SK-N-SH (cell line): Measurements from ENCODE around the gene RAB6A. TPM values are rescaled to one million over a fixed set of nuclear protein-coding genes. Genes with fewer than 3 reads are reported as not detected.
A peak's percentile ranks its signal among the peaks of the same experiment; 100 is the strongest.

Experiments used
- CTCF ChIA-PET: fragments of 300-600, 350-600 bp; formaldehyde crosslinking; extraction: SDS; loops from one replicate; lab custom pipeline; 2021; lab: Yijun Ruan, JAX
- POLR2A ChIA-PET: fragments of 350-600 bp; sonication (Branson Sonifier 250); formaldehyde crosslinking; extraction: SDS; loops from one replicate; lab custom pipeline; 2020; ENCODE audit warnings: antibody characterized with exemption, inconsistent platforms; lab: Yijun Ruan, JAX
- DNase-seq: peaks from one replicate; pipeline ENCODE4 v3.0.0; 2012
- H2AFZ ChIP-seq: fragments of 200-600 bp; sonication (generic); 2 replicates; pipeline ENCODE4 v1.8.1; 2016; ENCODE audit warnings: antibody characterized with exemption, mild to moderate bottlenecking, low read depth
- H3F3A ChIP-seq: fragments of 200-600 bp; sonication (generic); replicated peaks from 2 replicates; pipeline ENCODE3; 2016; ENCODE audit warnings: antibody characterized with exemption, mild to moderate bottlenecking; ENCODE audit not compliant: insufficient read depth
- H3K27ac ChIP-seq, 2 experiments: fragments of 200-500 bp in 1 of 2; fragments of 200-600 bp in 1 of 2; sonication (Bioruptor generic) in 1 of 2; sonication (generic), shearing (Covaris generic) in 1 of 2; 2 replicates each; pipeline versions ENCODE4 v1.5.1 to v1.6.1; 2014 to 2016; ENCODE audit warnings: low read depth in 2 of 2, inconsistent platforms in 1 of 2, low read length in 1 of 2, mild to moderate bottlenecking in 1 of 2, mixed read lengths in 1 of 2
- H3K27me3 ChIP-seq: fragments of 200-600 bp; sonication (generic), shearing (Covaris generic); 2 replicates; pipeline ENCODE4 v1.6.1; 2016; ENCODE audit warnings: mixed run types; ENCODE audit not compliant: insufficient read depth
- H3K36me3 ChIP-seq, 2 experiments: fragments of 200-500 bp in 1 of 2; fragments of 200-600 bp in 1 of 2; sonication (Bioruptor generic) in 1 of 2; sonication (generic) in 1 of 2; replicated peaks in 1 of 2; 2 replicates each; pipeline versions ENCODE3 to v1.5.1; 2014 to 2016; ENCODE audit warnings: low read length in 1 of 2, mild to moderate bottlenecking in 1 of 2; ENCODE audit not compliant: insufficient read depth in 2 of 2, control insufficient read depth in 1 of 2
- H3K4me1 ChIP-seq, 2 experiments: fragments of 200-500 bp in 1 of 2; fragments of 200-600 bp in 1 of 2; sonication (Bioruptor generic) in 1 of 2; sonication (generic), shearing (Covaris generic) in 1 of 2; 2 replicates each; pipeline versions ENCODE4 v1.5.1 to v1.6.1; 2014 to 2016; ENCODE audit warnings: low read depth in 1 of 2, low read length in 1 of 2, mixed run types in 1 of 2; ENCODE audit not compliant: insufficient read depth in 2 of 2, control insufficient read depth in 1 of 2
- H3K4me2 ChIP-seq: fragments of 200-600 bp; sonication (generic), shearing (Covaris generic); 2 replicates; pipeline ENCODE4 v1.6.1; 2017; ENCODE audit warnings: mixed run types
- H3K4me3 ChIP-seq, 2 experiments: fragments of 200-500 bp in 1 of 2; fragments of 200-600 bp in 1 of 2; sonication (Bioruptor generic) in 1 of 2; sonication (generic), shearing (Covaris generic) in 1 of 2; 2 replicates each; pipeline versions ENCODE4 v1.5.1 to v1.8.1; 2014 to 2016; ENCODE audit warnings: low read depth in 2 of 2, inconsistent platforms in 1 of 2, low read length in 1 of 2, mild to moderate bottlenecking in 1 of 2, mixed read lengths in 1 of 2, moderate library complexity in 1 of 2
- H3K79me2 ChIP-seq: fragments of 200-600 bp; sonication (generic); 2 replicates; pipeline ENCODE4 v1.8.1; 2017; ENCODE audit warnings: mild to moderate bottlenecking; ENCODE audit not compliant: insufficient read depth
- H3K9ac ChIP-seq: fragments of 200-600 bp; sonication (generic); 2 replicates; pipeline ENCODE4 v1.6.1; 2017; ENCODE audit warnings: mixed run types
- H3K9me2 ChIP-seq: fragments of 200-600 bp; sonication (generic); 2 replicates; pipeline ENCODE4 v1.6.1; 2017; ENCODE audit warnings: mixed run types
- H3K9me3 ChIP-seq: fragments of 200-600 bp; sonication (generic); 2 replicates; pipeline ENCODE4 v1.6.1; 2017; ENCODE audit warnings: mixed run types, mild to moderate bottlenecking, moderate library complexity
- H4K20me1 ChIP-seq: fragments of 200-600 bp; sonication (generic); 2 replicates; pipeline ENCODE4 v1.6.1; 2017; ENCODE audit warnings: mild to moderate bottlenecking, mixed run types; ENCODE audit not compliant: insufficient read depth
- ELF1 ChIP-seq: IDR thresholded peaks from 2 replicates; pipeline ENCODE4 v1.4.0; 2012
- EP300 ChIP-seq, 2 experiments: IDR thresholded peaks; 2 replicates each; pipeline versions ENCODE4 v1.4.0 to v1.6.1; 2012; ENCODE audit warnings: borderline replicate concordance in 1 of 2, low read depth in 1 of 2, low read length in 1 of 2
- EZH2phosphoT487 ChIP-seq: fragments of 200-600 bp; sonication (generic); IDR thresholded peaks from 2 replicates; pipeline ENCODE4 v1.6.1; 2017; ENCODE audit warnings: low read depth, mixed run types, mild to moderate bottlenecking, antibody characterized with exemption, moderate library complexity, borderline replicate concordance
- FOSL2 ChIP-seq: IDR thresholded peaks from 2 replicates; pipeline ENCODE4 v1.4.0; 2012; ENCODE audit warnings: low read depth, mild to moderate bottlenecking, moderate library complexity, borderline replicate concordance
- FOXM1 ChIP-seq: IDR thresholded peaks from 2 replicates; pipeline ENCODE4 v1.4.0; 2012; ENCODE audit warnings: low read depth, mild to moderate bottlenecking
- GABPA ChIP-seq: IDR thresholded peaks from 2 replicates; pipeline ENCODE4 v1.4.0; 2012; ENCODE audit warnings: low read depth, mild to moderate bottlenecking
- GATA2 ChIP-seq: sonication (generic); formaldehyde crosslinking; IDR thresholded peaks from 2 replicates; pipeline ENCODE4 v1.5.0; 2020; ENCODE audit warnings: mild to moderate bottlenecking, missing genetic modification reagents
- MEF2A ChIP-seq: IDR thresholded peaks from 2 replicates; pipeline ENCODE4 v1.4.0; 2012; ENCODE audit warnings: low read depth, borderline replicate concordance
- NRF1 ChIP-seq: IDR thresholded peaks from 2 replicates; pipeline ENCODE4 v1.6.1; 2012; ENCODE audit warnings: low read depth, mild to moderate bottlenecking, low read length
- PBX3 ChIP-seq: IDR thresholded peaks from 2 replicates; pipeline ENCODE4; 2012
- REST ChIP-seq: IDR thresholded peaks from 2 replicates; pipeline ENCODE4 v1.6.1; 2012; ENCODE audit warnings: mild to moderate bottlenecking, low read depth, low read length, moderate library complexity
- SIN3A ChIP-seq: IDR thresholded peaks from 2 replicates; pipeline ENCODE4 v1.6.1; 2012; ENCODE audit warnings: low read depth, mild to moderate bottlenecking, low read length, moderate library complexity, borderline replicate concordance
- SMC3 ChIP-seq: IDR thresholded peaks from 2 replicates; pipeline ENCODE4 v1.6.1; 2012; ENCODE audit warnings: low read depth, low read length, improper control_type of control experiment
- TCF12 ChIP-seq: IDR thresholded peaks from 2 replicates; pipeline ENCODE4 v1.4.0; 2012
- USF1 ChIP-seq: IDR thresholded peaks from 2 replicates; pipeline ENCODE4 v1.4.0; 2012; ENCODE audit warnings: low read depth, borderline replicate concordance
- ZBTB33 ChIP-seq: IDR thresholded peaks from 2 replicates; pipeline ENCODE4 v1.4.0; 2012; ENCODE audit warnings: low read depth, borderline replicate concordance
- WGBS: methylation state at CpG from one replicate; pipeline ENCODE4 v1.1.6; 2017; ENCODE audit warnings: low lambda C conversion rate; 5-methylcytosine and 5-hydroxymethylcytosine counted together
- polyA plus RNA-seq, 3 experiments: library from polyadenylated mRNA; depleted of rRNA; stranded (reverse); fragments of >200 nt; gene quantifications; 2 replicates each; pipeline ENCODE4 v1.2.3, GENCODE V29; 2012

The RAB6A gene
- polyA plus RNA-seq, 1 of the 3 experiments (the other 2 are of a cell fraction), result 39.1 TPM

- ChIA-PET CTCF (no interaction called here), POLR2A (no interaction called here)
- H3K9ac ChIP-seq, result no peak overlapping the region
- peaks cover 5 to 23% of the 10 kb centered on the region in 2 experiments; a peak in 3 of 4 replicates for H3K4me1 ChIP-seq
- H3K9me3 ChIP-seq, result no peaks in the 10 kb centered on the region
- H3K27ac ChIP-seq, result peak overlapping the region in 1 of 2 experiments; percentile 47; a peak in 2 of 4 replicates
- 100% methylated on average over 2 of the region's 2 CpGs for WGBS
- peaks cover 18% of the 10 kb centered on the region; the same call in 1 of the 2 replicates for H4K20me1 ChIP-seq
- H3K4me3 ChIP-seq, result no peak overlapping the region
- H3K36me3 ChIP-seq, result peaks cover 13 to 68% of the 10 kb centered on the region in 2 experiments
- TF ChIP-seq ELF1 (no peak), GATA2 (no peak), EP300 (IDR thresholded peaks at IDR 0.05; ENCODE audit: borderline replicate concordance in 1 of 2, low read depth in 1 of 2, low read length in 1 of 2) (no peak), REST (no peak), MEF2A (no peak), FOXM1 (no peak), USF1 (no peak), SIN3A (no peak), TCF12 (no peak), ZBTB33 (no peak), FOSL2 (no peak)
- TF ChIP-seq, all 33 proteins: peak for 0
- Histone ChIP-seq H2AFZ (no peak overlapping the region), H3K9me2 (no peaks in the 10 kb centered on the region), H3K4me2 (no peak overlapping the region), H3K79me2 (peaks cover 54% of the 10 kb centered on the region), H3K27me3 (no peaks in the 10 kb centered on the region), H3F3A (peaks cover 22% of the 10 kb centered on the region)
- DNase-seq, result no peak
Observed at GRCh38 chr11:73715541-73715940, 45.3 kb downstream of the RAB6A start.

- ChIA-PET POLR2A (no interaction called here), CTCF (interaction anchor here (1.4 kb wide), 1 partner anchor 18 kb away, joined by 3 read pairs; no protein-coding TSS in a partner anchor)
- H3K79me2 ChIP-seq, result peaks cover 26% of the 10 kb centered on the region
- peaks cover under 1 to 6% of the 10 kb centered on the region in 2 experiments; a peak in 2 of 4 replicates for H3K4me1 ChIP-seq
- no peak overlapping the region for H2AFZ ChIP-seq
- no peak overlapping the region for H3K4me2 ChIP-seq
- H4K20me1 ChIP-seq, result peaks cover 6% of the 10 kb centered on the region; the same call in 1 of the 2 replicates
- H3K36me3 ChIP-seq, result peaks cover 15 to 53% of the 10 kb centered on the region in 2 experiments
- WGBS, result 94% methylated on average over 3 of the region's 3 CpGs
- H3K4me3 ChIP-seq, result no peak overlapping the region
- H3K27me3 ChIP-seq, result no peaks in the 10 kb centered on the region
- peaks cover 12% of the 10 kb centered on the region for H3F3A ChIP-seq
- H3K9ac ChIP-seq, result no peak overlapping the region
- TF ChIP-seq SMC3 (no peak), GABPA (no peak), NRF1 (no peak), EZH2phosphoT487 (no peak), ZBTB33 (no peak), PBX3 (no peak), TCF12 (no peak)
- 0 out of 2 replicates have a peak, but pooled peaks cover 3% of the 10 kb centered on the region for H3K9me2 ChIP-seq
- H3K27ac ChIP-seq, result no peak overlapping the region
- no peaks in the 10 kb centered on the region for H3K9me3 ChIP-seq
- no peak for DNase-seq
Observed at GRCh38 chr11:73710964-73711363, 49.9 kb downstream of the RAB6A start.
